HG03571 (cell line): ENCODE data around the gene ATP5PO.
"Not testable (repeated sequence)": the region's sequence is repeated elsewhere in the genome, so short reads cannot be mapped to it uniquely, and the experiment has no call there.

Experiments used
- ATAC-seq: cut with Tn5 transposase; IDR thresholded peaks from one replicate; pipeline ENCODE4 v1.9.1; 2021; ENCODE audit not compliant: unreplicated experiment

Gene ATP5PO

DNA sequence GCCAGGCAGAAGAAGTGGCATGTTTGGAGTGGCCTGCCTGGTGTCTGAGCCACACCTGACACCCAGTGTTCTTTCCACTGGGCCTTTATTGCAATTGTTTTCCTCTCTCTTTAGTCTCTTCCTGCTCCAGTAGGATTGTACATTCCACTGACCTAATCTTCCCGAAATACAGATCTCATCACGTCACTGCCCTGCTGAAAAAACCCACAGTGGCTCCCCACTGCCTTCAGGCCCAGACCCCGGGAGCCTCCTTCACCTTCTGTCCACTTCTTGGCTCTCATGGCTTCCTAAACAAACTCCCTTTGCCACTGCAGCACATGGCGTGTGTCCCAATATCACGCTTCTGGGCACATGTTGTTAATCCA is 25.3 kb upstream of the ATP5PO start:
- no peak for ATAC-seq

DNA sequence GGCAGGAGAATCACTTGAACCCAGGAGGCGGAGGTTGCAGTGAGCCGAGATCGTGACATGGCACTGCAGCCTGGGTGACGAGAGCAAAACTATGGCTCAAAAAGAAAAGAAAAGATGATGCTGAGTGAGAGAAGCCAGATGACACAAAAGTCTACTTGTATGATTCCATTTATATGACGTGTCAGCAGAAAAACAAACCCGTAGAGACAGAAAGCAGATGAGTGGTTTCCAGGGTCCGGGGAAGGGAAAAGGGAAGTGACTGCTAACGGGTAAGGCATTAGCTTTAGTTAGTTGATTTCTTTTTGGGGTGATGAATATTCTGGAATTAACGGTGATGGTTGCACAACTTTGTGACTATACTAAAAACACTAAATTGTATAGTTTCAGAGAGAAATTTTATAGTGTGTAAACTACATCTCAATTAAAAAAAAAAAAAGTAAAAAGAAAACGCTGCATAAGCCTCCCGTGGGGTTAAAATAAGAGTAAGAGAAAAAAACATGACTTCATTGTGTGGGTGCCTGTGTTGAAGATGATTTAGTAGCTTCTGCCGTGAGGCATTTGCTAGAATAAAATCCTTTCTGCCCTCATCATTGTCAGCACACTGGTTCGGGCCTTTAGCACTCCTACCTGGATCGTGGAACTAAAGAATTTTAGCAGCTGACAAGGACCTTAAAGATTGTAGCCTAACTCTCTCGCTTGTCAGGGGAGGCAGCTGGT is 24.7 kb upstream of the ATP5PO start:
- ATAC-seq, result no peak

DNA sequence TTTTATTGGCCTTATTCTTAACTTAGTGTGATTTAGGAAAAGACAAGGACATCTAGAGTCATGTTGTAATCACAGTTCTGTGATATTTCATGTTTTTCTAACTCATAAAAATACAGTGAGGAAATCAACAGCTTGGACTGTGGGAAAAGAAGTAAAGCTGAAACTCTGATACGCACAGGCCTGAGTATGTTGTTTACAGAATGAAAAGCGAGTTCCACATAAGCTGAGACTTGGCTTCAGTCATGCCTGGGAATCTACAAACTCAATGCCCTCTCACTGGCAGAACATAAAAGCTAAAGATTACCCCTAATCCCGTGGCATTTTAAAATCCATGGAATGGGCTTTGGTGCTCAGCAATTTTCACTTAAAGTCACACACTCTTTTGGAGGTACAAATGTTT is 23.6 kb upstream of the ATP5PO start:
- no peak for ATAC-seq

DNA sequence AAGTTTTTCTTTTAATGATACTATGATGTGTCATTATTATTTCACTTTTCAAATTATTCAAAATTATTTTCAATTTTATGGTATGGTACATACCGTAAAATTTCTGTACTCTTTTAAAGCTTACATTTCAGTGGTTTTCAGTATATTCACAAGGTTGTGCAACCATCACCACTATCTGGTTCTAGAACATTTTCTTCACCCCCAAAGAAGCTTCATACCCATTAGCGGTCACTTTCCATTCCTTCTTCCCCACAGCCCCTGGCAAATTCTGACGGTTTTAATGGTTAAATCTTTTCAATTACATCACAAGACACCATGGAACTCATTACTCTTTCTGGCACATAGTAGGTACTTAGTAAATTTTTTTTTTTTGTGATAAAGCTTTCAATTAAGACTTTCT is 22.8 kb upstream of the ATP5PO start:
- ATAC-seq, result no peak

DNA sequence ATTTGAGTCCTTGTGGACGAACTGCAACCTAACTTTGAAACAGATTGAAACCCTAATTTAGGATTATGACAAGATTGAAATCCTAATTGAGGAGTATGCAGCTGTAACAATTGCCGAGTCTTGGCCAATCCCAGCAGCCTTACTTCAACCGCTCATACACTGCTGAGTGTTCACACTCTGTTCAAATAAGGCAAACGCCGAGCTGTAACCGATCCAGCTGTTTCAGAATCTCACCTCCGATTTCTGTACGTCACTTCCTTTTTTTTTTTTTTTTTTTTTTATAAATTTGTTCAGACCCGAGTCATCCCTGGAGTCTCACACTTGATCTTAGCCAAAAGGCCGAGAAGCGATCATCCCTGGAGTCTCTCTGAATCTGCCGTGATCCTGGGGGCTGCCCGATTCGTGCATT is 22.3 kb upstream of the ATP5PO start:
- no peak for ATAC-seq

DNA sequence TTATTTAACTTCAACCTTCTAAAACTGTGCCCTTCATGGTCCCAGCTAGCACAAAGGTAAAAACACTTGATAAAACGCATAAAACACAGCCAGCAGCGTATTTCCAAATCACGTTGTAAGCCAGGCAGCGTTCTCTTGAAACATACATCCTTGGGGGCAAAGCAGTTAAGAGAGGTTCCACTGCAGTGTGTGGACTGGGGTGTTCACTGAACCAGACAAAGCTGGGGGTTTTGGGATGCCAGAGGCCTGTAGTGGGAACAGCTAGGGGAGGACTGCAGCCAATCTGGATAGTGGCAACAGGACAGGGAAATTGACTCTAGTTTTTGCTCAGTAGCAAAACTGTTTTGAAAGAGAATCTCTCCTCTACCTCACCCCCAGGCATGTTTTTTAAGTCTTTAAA is 21.5 kb upstream of the ATP5PO start:
- ATAC-seq, result no peak

DNA sequence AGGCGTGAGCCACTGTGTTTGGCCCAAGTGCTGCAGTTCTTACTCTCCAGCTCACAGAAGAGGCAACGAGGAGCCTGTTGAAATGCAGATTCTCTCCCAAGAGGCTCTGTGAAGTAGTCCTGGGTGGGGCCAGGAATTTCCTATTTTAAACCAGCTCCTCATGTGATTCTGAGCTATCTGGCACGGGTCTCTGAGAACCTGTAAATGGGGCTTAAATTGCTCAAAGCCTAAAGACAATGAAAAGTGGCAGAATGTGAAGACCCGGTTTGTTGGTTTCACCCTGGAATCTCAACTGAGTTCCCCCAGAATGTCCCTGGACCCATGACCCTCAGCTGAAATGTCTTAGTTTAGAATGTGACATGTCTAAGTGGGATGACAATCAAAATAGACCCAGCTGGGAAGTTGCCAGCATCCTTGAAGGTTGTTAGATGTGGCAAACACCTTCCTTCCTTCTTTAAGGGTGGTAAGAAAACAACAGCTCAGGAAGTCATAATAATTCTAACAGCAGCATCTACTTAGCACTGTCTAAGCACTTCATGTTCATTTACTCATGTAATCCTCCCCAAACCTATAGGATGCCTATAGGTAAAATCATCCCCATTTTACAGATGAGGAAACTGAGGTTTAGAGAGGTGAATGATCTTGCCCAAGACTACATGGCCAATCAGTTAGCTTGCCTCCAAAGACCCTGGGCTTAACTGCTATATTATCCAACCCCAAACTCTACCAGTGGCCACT is 20.9 kb upstream of the ATP5PO start:
- ATAC-seq, result no peak

DNA sequence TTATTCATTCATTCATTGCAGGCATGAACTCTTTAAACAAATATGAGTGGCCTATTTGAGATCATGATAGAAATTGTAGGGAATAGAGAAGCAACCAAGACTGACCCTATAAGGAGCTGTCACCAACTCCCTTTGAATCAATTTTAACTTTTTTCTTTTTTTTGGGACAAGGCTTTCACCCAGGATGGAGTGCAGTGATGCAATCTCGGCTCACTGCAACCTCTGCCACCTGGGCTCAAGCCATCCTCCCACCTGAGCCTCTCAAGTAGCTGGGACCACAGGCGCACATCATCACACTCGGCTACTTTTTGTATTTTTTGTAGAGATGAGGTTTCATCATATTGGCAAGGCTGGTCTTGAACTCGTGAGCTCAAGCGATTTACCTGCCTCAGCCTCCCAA is 17.1 kb upstream of the ATP5PO start:
- ATAC-seq, result no peak

DNA sequence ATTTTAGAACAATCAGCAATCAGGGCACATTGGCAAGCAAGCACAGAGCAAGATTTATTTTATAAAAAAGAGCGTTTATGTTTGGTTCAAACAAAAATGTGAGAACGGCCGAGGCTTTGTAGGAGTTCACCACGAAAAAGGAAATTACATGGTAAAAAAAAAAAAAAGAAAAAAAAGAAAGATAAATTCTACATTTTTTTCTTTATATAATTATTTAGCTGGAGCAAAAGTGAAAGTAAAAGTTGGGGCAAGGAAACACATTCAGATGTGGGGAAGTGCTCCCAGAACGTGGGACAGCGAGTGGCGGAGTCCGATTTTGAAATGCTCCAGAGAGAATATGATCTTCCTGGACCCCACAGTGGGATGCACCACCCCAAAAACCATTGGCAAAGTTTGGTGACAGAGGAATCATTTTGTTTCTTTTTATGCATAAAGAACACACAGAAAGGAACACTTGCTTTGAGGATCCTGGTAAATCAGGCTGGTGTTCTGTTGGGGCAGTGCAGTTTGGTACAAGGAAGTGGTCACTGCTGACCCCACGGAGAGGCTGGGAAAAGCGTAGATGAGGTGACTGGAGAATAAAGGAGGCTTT is 16.3 kb upstream of the ATP5PO start:
- ATAC-seq, result no peak

DNA sequence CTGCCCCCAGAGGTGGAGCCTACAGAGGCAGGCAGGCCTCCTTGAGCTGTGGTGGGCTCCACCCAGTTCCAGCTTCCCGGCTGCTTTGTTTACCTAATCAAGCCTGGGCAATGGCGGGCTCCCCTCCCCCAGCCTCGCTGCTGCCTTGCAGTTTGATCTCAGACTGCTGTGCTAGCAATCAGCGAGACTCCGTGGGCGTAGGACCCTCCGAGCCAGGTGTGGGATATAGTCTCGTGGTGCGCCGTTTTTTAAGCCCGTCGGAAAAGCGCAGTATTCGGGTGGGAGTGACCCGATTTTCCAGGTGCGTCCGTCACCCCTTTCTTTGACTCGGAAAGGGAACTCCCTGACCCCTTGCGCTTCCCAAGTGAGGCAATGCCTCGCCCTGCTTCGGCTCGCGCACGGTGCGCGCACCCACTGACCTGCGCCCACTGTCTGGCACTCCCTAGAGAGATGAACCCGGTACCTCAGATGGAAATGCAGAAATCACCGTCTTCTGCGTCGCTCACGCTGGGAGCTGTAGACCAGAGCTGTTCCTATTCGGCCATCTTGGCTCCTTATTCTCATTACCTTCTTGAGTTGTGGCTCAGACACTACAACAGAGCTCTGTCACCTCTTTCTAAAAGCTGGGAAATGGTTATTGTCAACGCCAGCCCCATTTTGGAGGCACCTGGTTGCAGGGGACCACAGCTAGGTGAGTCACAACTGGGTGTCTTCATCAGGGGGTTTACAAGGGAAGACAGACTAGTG is 15.6 kb upstream of the ATP5PO start:
- not testable (repeated sequence) for ATAC-seq

DNA sequence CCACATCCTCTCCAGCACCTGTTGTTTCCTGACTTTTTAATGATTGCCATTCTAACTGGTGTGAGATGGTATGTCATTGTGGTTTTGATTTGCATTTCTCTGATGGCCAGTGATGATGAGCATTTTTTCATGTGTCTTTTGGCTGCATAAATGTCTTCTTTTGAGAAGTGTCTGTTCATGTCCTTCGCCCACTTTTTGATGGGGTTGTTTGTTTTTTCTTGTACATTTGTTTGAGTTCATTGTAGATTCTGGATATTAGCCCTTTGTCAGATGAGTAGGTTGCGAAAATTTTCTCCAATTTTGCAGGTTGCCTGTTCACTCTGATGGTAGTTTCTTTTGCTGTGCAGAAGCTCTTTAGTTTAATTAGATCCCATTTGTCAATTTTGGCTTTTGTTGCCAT is 10.6 kb upstream of the ATP5PO start:
- ATAC-seq, result not testable (repeated sequence)

DNA sequence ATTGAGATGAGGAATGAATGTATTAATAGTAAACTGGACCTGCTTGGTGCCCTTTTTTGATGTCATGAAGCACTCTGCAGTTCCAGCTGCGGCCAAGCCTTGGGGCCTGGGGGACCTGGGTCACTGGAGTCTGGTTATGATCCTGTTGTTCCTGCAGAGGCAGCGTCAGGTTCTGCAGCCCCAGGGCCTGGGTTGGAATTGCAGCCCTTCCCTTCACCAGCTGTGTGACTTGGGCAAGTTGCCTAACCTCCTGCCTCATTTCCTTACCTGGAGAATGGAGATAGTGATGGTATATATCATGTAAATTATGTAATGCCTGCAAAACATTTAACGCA is 9.1 kb upstream of the ATP5PO start:
- no peak for ATAC-seq

DNA sequence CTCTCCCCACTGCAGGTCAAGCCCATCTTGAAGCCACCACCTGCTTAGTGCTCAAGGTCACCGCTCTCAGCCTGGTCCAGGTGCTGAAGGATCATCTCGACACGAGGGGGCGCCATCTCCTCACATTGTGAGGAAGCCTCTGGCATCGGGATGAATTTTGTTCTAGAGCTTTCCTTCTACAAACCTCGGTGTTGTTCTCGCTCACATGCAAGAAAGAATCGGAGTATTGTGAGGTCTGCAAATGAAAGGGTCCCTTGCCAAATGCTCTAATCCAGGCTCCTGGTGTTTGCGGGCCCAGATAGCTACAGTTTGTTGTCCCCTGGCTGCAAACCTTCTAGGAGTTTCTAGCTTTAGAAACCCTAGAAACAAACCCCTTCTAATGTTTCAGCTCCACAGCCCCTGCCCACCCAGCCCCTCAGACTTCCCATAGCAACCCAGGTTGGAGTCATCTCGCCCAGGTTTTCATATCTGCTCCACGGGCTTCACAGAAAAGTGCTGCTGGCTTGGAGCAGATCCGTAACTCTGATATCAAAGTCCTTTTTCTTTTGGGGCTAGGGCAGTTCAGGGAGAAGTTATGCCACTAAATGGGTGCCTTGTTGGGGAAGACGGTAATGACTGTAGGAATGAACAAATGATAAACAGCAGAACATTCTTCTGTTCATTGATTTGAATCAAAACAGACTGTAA is 8.6 kb upstream of the ATP5PO start:
- ATAC-seq, result peak; percentile 89

DNA sequence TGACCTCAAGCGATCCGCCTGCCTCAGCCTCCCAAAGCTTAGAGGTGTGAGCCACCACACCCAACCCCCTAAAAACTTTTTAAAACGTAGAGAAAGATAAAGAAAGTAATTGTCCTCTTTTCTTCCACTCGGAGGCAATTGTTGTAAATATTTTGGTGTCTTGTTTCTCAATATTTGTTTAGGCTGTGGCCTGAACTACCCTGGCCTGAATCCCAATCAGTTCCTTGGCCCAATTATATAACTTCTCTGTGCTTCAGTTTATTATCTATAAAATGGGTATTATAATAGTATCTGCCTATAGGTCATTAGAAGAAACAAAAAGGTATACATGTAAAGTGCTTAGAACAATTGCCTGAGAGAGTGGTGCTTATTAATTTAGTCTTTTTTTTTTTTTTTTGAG is 1.8 kb upstream of the ATP5PO start:
- ATAC-seq, result no peak

DNA sequence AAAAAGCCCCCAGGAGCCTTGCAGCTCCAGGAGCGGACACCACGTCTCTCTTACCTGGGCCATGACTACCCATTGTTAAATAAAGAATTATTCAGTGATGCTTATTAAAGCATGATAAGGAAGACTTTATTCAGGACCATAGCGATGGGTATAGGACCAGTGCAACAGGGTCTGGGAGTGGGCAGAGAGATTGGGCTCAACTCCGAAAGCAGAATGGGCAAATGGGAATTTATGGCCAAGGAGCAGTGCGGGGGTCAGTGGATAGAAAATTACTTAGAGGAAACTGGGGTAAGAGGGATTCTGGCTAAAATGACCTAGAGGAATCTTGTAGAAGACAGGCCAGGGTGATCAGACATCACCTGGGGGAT is 580 bp upstream of the ATP5PO start:
- ATAC-seq, result no peak

DNA sequence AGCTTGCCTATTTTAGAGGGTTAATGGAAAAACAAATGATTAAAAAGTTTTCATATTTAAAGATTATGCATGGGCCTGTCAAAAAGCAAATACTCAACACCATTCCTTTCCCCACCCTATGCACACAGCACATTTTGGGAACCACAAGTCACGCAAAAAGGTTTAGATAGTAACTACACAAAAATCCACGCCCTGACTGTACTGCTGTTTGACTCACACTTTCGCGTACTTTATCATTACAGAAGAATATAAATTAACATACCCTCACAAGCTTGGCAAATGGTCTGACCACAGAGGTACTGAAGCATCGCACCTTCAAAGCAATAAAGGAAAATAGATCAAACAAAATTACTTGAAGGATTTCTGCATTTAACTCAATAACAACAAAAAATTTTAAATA is 1.4 kb downstream of the ATP5PO start:
- no peak for ATAC-seq

DNA sequence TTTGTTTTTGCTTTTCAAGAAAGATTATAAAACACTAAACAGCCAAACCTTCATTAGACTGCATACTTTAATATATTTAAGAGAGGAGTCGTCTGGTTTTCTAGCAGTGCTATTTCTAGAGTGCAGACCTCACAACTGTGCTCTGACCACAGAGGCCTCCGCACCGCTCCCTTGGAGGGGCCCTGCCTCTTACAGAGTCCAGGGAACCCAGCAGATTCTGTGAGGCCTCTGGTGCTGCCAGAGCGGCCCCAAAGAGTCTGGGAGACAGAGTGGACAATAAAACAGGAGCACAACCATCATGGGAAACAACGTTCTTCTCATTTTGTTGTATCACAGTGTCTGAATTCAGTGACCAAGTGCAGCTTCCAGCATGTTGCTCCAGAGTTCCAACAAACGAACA is 5.8 kb downstream of the ATP5PO start:
- ATAC-seq, result no peak

DNA sequence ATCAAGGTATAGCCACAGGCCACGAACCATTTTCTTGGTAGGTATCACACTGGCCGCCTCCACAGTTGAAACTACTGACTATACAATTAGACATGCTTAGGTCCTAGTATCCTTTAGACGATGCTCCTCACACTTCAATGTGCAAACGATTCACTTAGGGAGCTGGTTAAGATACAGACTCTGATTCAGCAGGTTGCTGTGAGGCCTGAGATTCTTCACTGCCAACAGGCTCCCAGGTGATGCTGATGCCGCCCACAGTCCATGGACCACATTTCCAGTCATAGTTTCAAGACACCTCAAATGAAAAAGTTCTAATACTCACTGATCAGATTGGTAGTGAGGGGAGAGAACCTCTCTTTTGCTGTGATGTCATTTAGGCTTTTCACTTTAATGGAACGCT is 6.8 kb downstream of the ATP5PO start:
- ATAC-seq, result no peak

DNA sequence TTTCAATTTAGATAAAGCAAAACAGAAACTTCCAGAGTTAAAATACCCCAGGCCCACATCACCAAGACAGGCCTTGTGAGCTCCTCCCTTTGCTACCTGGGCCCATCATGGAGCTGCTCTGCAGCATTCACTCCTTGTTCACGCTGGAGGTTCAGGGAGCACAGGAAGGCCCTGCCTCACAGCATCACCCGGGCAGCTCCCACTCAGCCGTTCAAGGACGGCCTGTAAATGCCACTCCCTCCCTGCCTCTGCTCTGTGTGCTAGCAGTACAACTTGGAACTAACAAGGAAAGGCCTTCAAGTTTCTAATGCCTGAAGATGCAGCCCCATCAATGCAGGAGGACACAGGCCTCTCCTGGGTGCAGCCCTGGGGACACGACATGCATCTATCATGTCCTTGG is 11.6 kb downstream of the ATP5PO start:
- ATAC-seq, result no peak

DNA sequence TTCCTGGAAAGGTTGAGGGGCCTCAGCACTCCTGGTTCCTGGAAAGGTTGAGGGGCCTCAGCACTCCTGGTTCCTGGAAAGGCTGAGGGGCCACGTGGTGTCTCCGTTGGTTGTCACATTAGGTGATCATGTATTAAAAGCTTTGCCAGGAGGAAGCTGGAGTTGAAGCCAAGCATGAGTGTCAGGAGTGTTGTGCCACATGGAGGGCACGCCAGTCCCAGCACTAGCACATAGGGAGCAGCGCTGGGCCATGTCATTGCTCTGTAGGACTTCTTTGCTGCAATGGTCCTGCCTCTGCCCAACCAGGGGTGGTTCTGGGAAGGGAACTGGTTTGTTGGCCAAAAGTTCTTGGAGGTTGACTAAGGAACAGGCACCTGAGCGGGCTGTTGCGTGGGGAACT is 13.3 kb downstream of the ATP5PO start:
- ATAC-seq, result no peak
